Gastrocnemius medialis (tissue), 4 donors: ENCODE measurements around the gene SCNM1. TPM values are rescaled to one million over a fixed set of nuclear protein-coding genes. Genes with fewer than 3 reads are reported as not detected.

ENCODE experiments used
- ATAC-seq, 2 donors: fragments of 150-250 bp; one replicate each; pipeline ENCODE4 v1.9.1; 2016
- DNase-seq, 2 donors: peaks; one replicate each; pipeline ENCODE4 v3.0.0-alpha.2; 2019
- H3K27ac ChIP-seq, 4 donors: fragments of 200-600 bp; sonication (generic); 1 replicate in 1 of 4; 2 replicates in 3 of 4; pipeline ENCODE4 v1.5.1; 2016 to 2018; ENCODE audit warnings: mild to moderate bottlenecking in 2 of 4, moderate library complexity in 1 of 4
- H3K27me3 ChIP-seq, 3 donors: fragments of 200-600 bp; sonication (generic) in 2 of 3; 1 replicate in 1 of 3; 2 replicates in 2 of 3; pipeline versions ENCODE4 v1.5.1 to v1.6.0; 2016 to 2019; ENCODE audit warnings: mild to moderate bottlenecking in 1 of 3, moderate library complexity in 1 of 3
- H3K36me3 ChIP-seq, 2 donors: fragments of 200-600 bp; sonication (generic) in 1 of 2; one replicate each; pipeline ENCODE4 v1.5.1; 2017 to 2018
- H3K4me1 ChIP-seq, 2 donors: fragments of 200-600 bp; sonication (generic) in 1 of 2; one replicate each; pipeline ENCODE4 v1.5.1; 2016 to 2017; ENCODE audit warnings: mild to moderate bottlenecking in 2 of 2
- H3K4me3 ChIP-seq, 4 donors: fragments of 200-600 bp; sonication (generic) in 3 of 4; 1 replicate in 1 of 4; 2 replicates in 3 of 4; pipeline ENCODE4 v1.5.1; 2016 to 2019; ENCODE audit warnings: mild to moderate bottlenecking in 2 of 4
- H3K9me3 ChIP-seq, 3 donors: fragments of 200-600 bp; sonication (generic) in 2 of 3; 1 replicate in 1 of 3; 2 replicates in 2 of 3; pipeline ENCODE4 v1.5.1; 2016 to 2019
- CTCF ChIP-seq, 5 experiments: fragments of 450-650 bp in 3 of 5; fragments of 200-600 bp in 2 of 5; sonication (generic) in 2 of 5; IDR thresholded peaks in 4 of 5; conservative IDR thresholded peaks in 1 of 5; 1 replicate in 4 of 5; 2 replicates in 1 of 5; pipeline ENCODE4 v1.5.1; 2016 to 2019; ENCODE audit warnings: antibody characterized with exemption in 5 of 5, mild to moderate bottlenecking in 3 of 5, moderate library complexity in 3 of 5
- POLR2A ChIP-seq, 2 donors: fragments of 450-650 bp; IDR thresholded peaks; one replicate each; pipeline ENCODE4 v1.6.1; 2017; ENCODE audit warnings: antibody characterized with exemption in 2 of 2, mild to moderate bottlenecking in 2 of 2, moderate library complexity in 2 of 2
- in situ Hi-C, 4 donors: fragments of 200-750 bp; cut with MboI; loops; one replicate each; pipeline versions ENCODE4 v1.15.0 to v1.8.0; 2017; ENCODE audit warnings: low sequenced_read_pairs in 4 of 4
- intact Hi-C: fragments of 100-400 bp; cut with DNase I; formaldehyde crosslinking; loops from one replicate; pipeline ENCODE4 v1.15.1; 2023; ENCODE audit warnings: low total_unique reads
- total RNA-seq, 4 donors: library from RNA; depleted of rRNA; stranded (reverse); fragments of >200 nt; gene quantifications; one replicate each; pipeline versions ENCODE4 v1.1.0 to v1.2.3, GENCODE V29; 2016

Gene SCNM1
- total RNA-seq, 4 donors from 2014 or later: 17.7 to 56.1 (median 35.6) TPM

- H3K27me3 ChIP-seq: no peaks in the 10 kb centered on the region
- TF ChIP-seq CTCF (IDR thresholded peaks at IDR 0.05 in 4 of 5, conservative IDR thresholded peaks at IDR 0.05 in 1 of 5): peak; percentile 18 to 52 (median 45)
- TF ChIP-seq POLR2A (IDR thresholded peaks at IDR 0.05): peak; percentile 31 to 61
- H3K27ac ChIP-seq: peak overlapping the region; percentile 95 to 99 (median 98)
- intact Hi-C loops (no loop called here), in situ Hi-C loops (no loop called here)
- peak overlapping the region in 3 of 4 donors; percentile 89 to 97 (median 90) for H3K4me3 ChIP-seq
- H3K9me3 ChIP-seq: no peaks in the 10 kb centered on the region
- peaks cover 49 to 61% of the 10 kb centered on the region in 2 donors for H3K4me1 ChIP-seq
- DNase-seq (no peak), ATAC-seq (peak; percentile 16 to 37)
- H3K36me3 ChIP-seq: peaks cover 0 to 24% of the 10 kb centered on the region in 2 donors
These were observed 22.9 kb upstream of the SCNM1 start for GRCh38 chr1:151143057-151143435.

- peak in 1 of 2 donors; percentile 40 for DNase-seq
- in situ Hi-C loops: no loop called here
- no peaks in the 10 kb centered on the region for H3K27me3 ChIP-seq
- peaks cover 48 to 61% of the 10 kb centered on the region in 2 donors for H3K4me1 ChIP-seq
- H3K9me3 ChIP-seq: no peaks in the 10 kb centered on the region
- H3K27ac ChIP-seq: peak overlapping the region; percentile 95 to 99 (median 98)
- peaks cover 0 to 15% of the 10 kb centered on the region in 2 donors for H3K36me3 ChIP-seq
- TF ChIP-seq CTCF (IDR thresholded peaks at IDR 0.05 in 4 of 5, conservative IDR thresholded peaks at IDR 0.05 in 1 of 5): no peak
- TF ChIP-seq POLR2A (IDR thresholded peaks at IDR 0.05): no peak
- intact Hi-C loops: no loop called here
- peak overlapping the region; percentile 89 to 97 (median 92) for H3K4me3 ChIP-seq
- ATAC-seq: no peak
These were observed 22.0 kb upstream of the SCNM1 start for GRCh38 chr1:151143986-151144385.

DNA sequence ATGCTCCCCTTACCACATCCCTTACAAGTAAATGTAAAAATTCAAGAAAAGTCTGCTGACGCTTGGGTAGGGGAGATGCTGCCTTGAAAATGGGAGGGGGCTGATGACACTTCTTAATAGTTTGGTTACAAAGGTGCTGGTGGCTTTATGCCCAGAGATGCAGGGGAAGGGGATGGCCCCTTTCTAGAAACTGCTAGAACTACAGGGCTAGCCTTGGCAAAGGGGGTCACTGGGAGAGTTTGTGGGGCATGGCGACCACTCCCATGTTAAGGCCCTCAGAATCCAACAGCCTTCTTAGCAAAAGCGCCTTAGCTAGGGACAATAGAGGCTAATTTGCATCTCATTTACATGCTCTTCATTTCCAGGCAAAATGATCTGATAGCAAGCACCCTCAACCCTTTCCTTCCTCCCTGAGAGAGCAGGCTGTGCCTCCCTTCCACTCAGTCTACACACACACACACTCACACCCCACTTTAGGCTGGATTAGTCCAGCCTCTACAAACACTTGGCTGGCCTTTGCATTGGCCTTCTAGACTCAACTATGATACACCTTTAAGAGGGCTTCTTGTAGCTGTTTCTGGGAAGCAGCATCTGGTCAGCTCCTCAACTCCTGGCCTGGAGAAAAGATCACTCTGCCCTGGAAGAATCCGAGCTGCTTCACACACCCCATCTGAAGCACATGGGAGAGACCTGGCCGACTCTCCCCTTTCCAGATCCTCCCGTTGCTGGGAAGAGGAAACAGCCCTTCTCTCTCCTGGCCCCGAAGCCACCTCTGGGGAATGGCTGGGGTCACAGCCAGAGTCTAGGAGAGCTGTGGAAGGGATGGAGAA is 21.3 kb upstream of the SCNM1 start:
- Histone ChIP-seq H3K4me1 (peaks cover 48 to 61% of the 10 kb centered on the region in 2 donors), H3K27ac (peak overlapping the region; percentile 95 to 99 (median 98)), H3K36me3 (peaks cover 0 to 8% of the 10 kb centered on the region in 2 donors), H3K4me3 (peak overlapping the region; percentile 89 to 97 (median 92)), H3K27me3 (no peaks in the 10 kb centered on the region), H3K9me3 (no peaks in the 10 kb centered on the region)
- intact Hi-C loops: loop anchor here (5.0 kb wide), 3 partner anchors 32 to 582 kb away; no protein-coding TSS in a partner anchor
- in situ Hi-C loops: no loop called here
- TF ChIP-seq POLR2A (IDR thresholded peaks at IDR 0.05) (peak in 1 of 2 donors; percentile 29), CTCF (IDR thresholded peaks at IDR 0.05 in 4 of 5, conservative IDR thresholded peaks at IDR 0.05 in 1 of 5) (no peak)
- peak in 1 of 2 donors; percentile 60 for DNase-seq
- peak; percentile 1 to 10 for ATAC-seq

DNA sequence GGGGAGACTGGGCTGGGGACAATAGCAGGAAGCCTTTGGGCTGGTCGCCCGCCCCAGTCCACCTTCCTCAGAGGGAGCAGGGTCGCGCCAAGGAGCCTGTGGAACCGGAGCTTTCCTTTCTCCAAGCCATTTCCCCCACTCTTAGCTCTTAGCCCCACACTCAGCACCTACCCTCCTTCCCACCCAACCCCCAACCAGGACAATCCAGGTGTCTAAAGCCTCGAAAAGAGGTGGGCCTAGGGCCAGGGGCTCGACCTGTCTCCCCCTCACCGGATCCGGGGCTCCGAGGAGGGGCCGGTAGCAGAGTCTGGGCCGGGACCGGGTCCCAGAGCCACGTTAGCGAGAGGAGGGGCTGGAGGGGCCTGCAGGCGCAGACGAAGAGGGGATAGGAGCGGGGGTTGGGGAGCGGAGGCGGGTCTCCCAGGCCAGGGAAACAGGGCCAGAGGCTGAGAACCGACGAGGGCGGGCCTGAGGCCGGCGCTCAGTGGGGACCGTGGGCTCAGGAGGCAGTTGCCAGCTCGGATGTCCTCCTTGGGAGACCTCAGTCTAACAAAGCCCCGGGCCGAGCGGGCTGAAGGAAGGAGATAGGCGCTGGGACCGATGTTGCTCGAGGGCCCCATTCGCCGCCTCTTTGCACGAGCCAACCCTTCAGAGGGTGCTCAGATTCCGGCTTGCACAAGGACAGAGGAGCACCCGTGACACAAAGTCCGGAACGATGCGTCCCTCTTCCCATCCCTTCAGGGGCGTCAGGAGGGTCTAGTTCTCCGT is 20.5 kb upstream of the SCNM1 start:
- H3K9me3 ChIP-seq: no peaks in the 10 kb centered on the region
- peak overlapping the region; percentile 95 to 99 (median 98) for H3K27ac ChIP-seq
- intact Hi-C loops: loop anchor here (1.0 to 5.0 kb wide), 5 partner anchors 20 to 583 kb away; partner anchors contain the start of genes GABPB2 and LYSMD1
- H3K4me3 ChIP-seq: peak overlapping the region; percentile 89 to 97 (median 92)
- H3K36me3 ChIP-seq: no peaks in the 10 kb centered on the region
- peak; percentile 76 to 86 for DNase-seq
- in situ Hi-C loops: no loop called here
- no peak for TF ChIP-seq CTCF (IDR thresholded peaks at IDR 0.05 in 4 of 5, conservative IDR thresholded peaks at IDR 0.05 in 1 of 5)
- peak in 1 of 2 donors; percentile 21 for TF ChIP-seq POLR2A (IDR thresholded peaks at IDR 0.05)
- peak; percentile 39 to 56 for ATAC-seq
- no peaks in the 10 kb centered on the region for H3K27me3 ChIP-seq
- peaks cover 48 to 59% of the 10 kb centered on the region in 2 donors for H3K4me1 ChIP-seq
